ENCODE data around the gene CD80.

GRCh38 chr3:119529883-119530282 lies 29.5 kb downstream of the CD80 start:
- no peak for TF ChIP-seq CTCF (IDR thresholded peaks at IDR 0.05)
- no peak for TF ChIP-seq EP300 (IDR thresholded peaks at IDR 0.05)
- no peak for TF ChIP-seq POLR2A (IDR thresholded peaks at IDR 0.05)
- TF ChIP-seq POLR2AphosphoS5 (IDR thresholded peaks at IDR 0.05), result no peak
